GM21381 (cell line): ENCODE data around the gene WWTR1.
A peak's percentile ranks its signal among the peaks of the same experiment; 100 is the strongest.

ENCODE experiments used
- ATAC-seq: cut with Tn5 transposase; IDR thresholded peaks from one replicate; pipeline ENCODE4 v1.9.1; 2021; ENCODE audit warnings: mild to moderate bottlenecking, moderate library complexity; ENCODE audit not compliant: unreplicated experiment

WWTR1 gene

GRCh38 chr3:149655826-149656574, 1.8 kb downstream of the WWTR1 start:
- no peak for ATAC-seq

GRCh38 chr3:149654188-149654601, 3.6 kb downstream of the WWTR1 start:
- no peak for ATAC-seq

- ATAC-seq = no peak
Observed at GRCh38 chr3:149653564-149653963, 4.3 kb downstream of the WWTR1 start.

- no peak for ATAC-seq
Observed at GRCh38 chr3:149653136-149653535, 4.7 kb downstream of the WWTR1 start.

- ATAC-seq = no peak
Observed at GRCh38 chr3:149650828-149651227, 7.0 kb downstream of the WWTR1 start.

- ATAC-seq = no peak
Observed at GRCh38 chr3:149648525-149648924, 9.3 kb downstream of the WWTR1 start.

GRCh38 chr3:149647812-149648211, 10.0 kb downstream of the WWTR1 start:
- no peak for ATAC-seq

- peak; percentile 78 for ATAC-seq
Observed at GRCh38 chr3:149647285-149647684, 10.5 kb downstream of the WWTR1 start.

GRCh38 chr3:149646181-149646766, 11.6 kb downstream of the WWTR1 start:
- ATAC-seq = no peak

- ATAC-seq = no peak
Observed at GRCh38 chr3:149643963-149644362, 13.9 kb downstream of the WWTR1 start.

GRCh38 chr3:149643482-149643798, 14.4 kb downstream of the WWTR1 start:
- no peak for ATAC-seq

- ATAC-seq = no peak
Observed at GRCh38 chr3:149640976-149641728, 16.7 kb downstream of the WWTR1 start.

GRCh38 chr3:149639093-149639486, 18.7 kb downstream of the WWTR1 start:
- ATAC-seq = no peak

GRCh38 chr3:149638228-149639092, 19.4 kb downstream of the WWTR1 start:
- no peak for ATAC-seq

- no peak for ATAC-seq
Observed at GRCh38 chr3:149635396-149635795, 22.4 kb downstream of the WWTR1 start.

GRCh38 chr3:149634573-149634972, 23.3 kb downstream of the WWTR1 start:
- ATAC-seq = no peak

GRCh38 chr3:149634072-149634471, 23.8 kb downstream of the WWTR1 start:
- ATAC-seq = no peak

- ATAC-seq = no peak
Observed at GRCh38 chr3:149632225-149632624, 25.6 kb downstream of the WWTR1 start.

- no peak for ATAC-seq
Observed at GRCh38 chr3:149630806-149631205, 27.0 kb downstream of the WWTR1 start.

- ATAC-seq = no peak
Observed at GRCh38 chr3:149628957-149629670, 28.7 kb downstream of the WWTR1 start.

- no peak for ATAC-seq
Observed at GRCh38 chr3:149626671-149627070, 31.2 kb downstream of the WWTR1 start.
